NCI-H510A treated with DMSO at 0.1 percent for 48 hours (cell line): Measurements from ENCODE around the gene KRTAP10-1.
"Not testable (repeated sequence)": the region's sequence is repeated elsewhere in the genome, so short reads cannot be mapped to it uniquely, and the experiment has no call there.

Experiments
- DNase-seq: peaks from one replicate; lab custom pipeline; 2025; lab: John Stamatoyannopoulos, UW

Gene KRTAP10-1

GRCh38 chr21:44514746-44515358 is 25.1 kb downstream of the KRTAP10-1 start:
- DNase-seq, result no peak

GRCh38 chr21:44514218-44514520 is 25.8 kb downstream of the KRTAP10-1 start:
- DNase-seq, result no peak

GRCh38 chr21:44513389-44514217 is 26.4 kb downstream of the KRTAP10-1 start:
- DNase-seq, result no peak

GRCh38 chr21:44512496-44513388 is 27.3 kb downstream of the KRTAP10-1 start:
- DNase-seq, result no peak

GRCh38 chr21:44511938-44512275 is 28.1 kb downstream of the KRTAP10-1 start:
- no peak for DNase-seq

- DNase-seq, result no peak
These were observed 28.6 kb downstream of the KRTAP10-1 start for GRCh38 chr21:44511219-44511937.

- DNase-seq, result peak; percentile 44
These were observed 29.3 kb downstream of the KRTAP10-1 start for GRCh38 chr21:44510508-44511218.

GRCh38 chr21:44510109-44510507 is 29.9 kb downstream of the KRTAP10-1 start:
- DNase-seq, result no peak

GRCh38 chr21:44509539-44509938 is 30.5 kb downstream of the KRTAP10-1 start:
- DNase-seq, result no peak

GRCh38 chr21:44508711-44509445 is 31.1 kb downstream of the KRTAP10-1 start:
- DNase-seq, result no peak

GRCh38 chr21:44508426-44508710 is 31.6 kb downstream of the KRTAP10-1 start:
- no peak for DNase-seq

GRCh38 chr21:44507673-44508425 is 32.1 kb downstream of the KRTAP10-1 start:
- no peak for DNase-seq

- DNase-seq, result no peak
These were observed 33.4 kb downstream of the KRTAP10-1 start for GRCh38 chr21:44506279-44507255.

- DNase-seq, result no peak
These were observed 34.2 kb downstream of the KRTAP10-1 start for GRCh38 chr21:44505673-44506278.

- no peak for DNase-seq
These were observed 36.0 kb downstream of the KRTAP10-1 start for GRCh38 chr21:44503901-44504399.

GRCh38 chr21:44503006-44503889 is 36.7 kb downstream of the KRTAP10-1 start:
- not testable (repeated sequence) for DNase-seq

- DNase-seq, result no peak
These were observed 37.6 kb downstream of the KRTAP10-1 start for GRCh38 chr21:44502171-44502958.
